Inferior parietal cortex (tissue), 1 donor: ENCODE results near the gene MRPL17.
A peak's percentile ranks its signal among the peaks of the same experiment; 100 is the strongest.

ENCODE experiments used
- DNase-seq: peaks from one replicate; pipeline ENCODE4 v3.0.0-alpha.2; 2016; ENCODE audit errors: extremely low spot score

The MRPL17 gene

GRCh38 chr11:6654281-6655019 is 28.7 kb downstream of the MRPL17 start:
- DNase-seq: no peak

GRCh38 chr11:6653656-6654055 is 29.5 kb downstream of the MRPL17 start:
- no peak for DNase-seq

- no peak for DNase-seq
Observed at GRCh38 chr11:6653097-6653496, 30.0 kb downstream of the MRPL17 start.

- DNase-seq: no peak
Observed at GRCh38 chr11:6652182-6652581, 31.0 kb downstream of the MRPL17 start.

- DNase-seq: no peak
Observed at GRCh38 chr11:6650980-6651379, 32.2 kb downstream of the MRPL17 start.

GRCh38 chr11:6650104-6650503 is 33.0 kb downstream of the MRPL17 start:
- no peak for DNase-seq

GRCh38 chr11:6648501-6648900 is 34.6 kb downstream of the MRPL17 start:
- DNase-seq: no peak

GRCh38 chr11:6647836-6648235 is 35.3 kb downstream of the MRPL17 start:
- no peak for DNase-seq

- no peak for DNase-seq
Observed at GRCh38 chr11:6646918-6647679, 36.0 kb downstream of the MRPL17 start.

GRCh38 chr11:6646576-6646917 is 36.6 kb downstream of the MRPL17 start:
- no peak for DNase-seq

GRCh38 chr11:6646071-6646470 is 37.1 kb downstream of the MRPL17 start:
- no peak for DNase-seq

GRCh38 chr11:6642957-6643356 is 40.2 kb downstream of the MRPL17 start:
- DNase-seq: no peak

GRCh38 chr11:6640985-6641701 is 42.0 kb downstream of the MRPL17 start:
- DNase-seq: no peak

GRCh38 chr11:6640036-6640984 is 42.8 kb downstream of the MRPL17 start:
- no peak for DNase-seq

GRCh38 chr11:6638429-6638828 is 44.7 kb downstream of the MRPL17 start:
- no peak for DNase-seq

- no peak for DNase-seq
Observed at GRCh38 chr11:6637871-6638270, 45.3 kb downstream of the MRPL17 start.

- DNase-seq: no peak
Observed at GRCh38 chr11:6636480-6636879, 46.7 kb downstream of the MRPL17 start.

- DNase-seq: peak; percentile 55
Observed at GRCh38 chr11:6635082-6635932, 47.8 kb downstream of the MRPL17 start.

- DNase-seq: no peak
Observed at GRCh38 chr11:6634534-6634933, 48.6 kb downstream of the MRPL17 start.
